Ovary (tissue), 3 donors: ENCODE data around the gene AVL9.

Experiments
- POLR2A ChIP-seq: fragments of 450-650 bp; IDR thresholded peaks from one replicate; pipeline ENCODE4 v1.6.1; 2017; ENCODE audit warnings: antibody characterized with exemption, mild to moderate bottlenecking, moderate library complexity
- TF ChIP-seq, protein P1 (sequence below), 3 donors: fragments of 450-650 bp in 2 of 3; fragments of 200-600 bp in 1 of 3; IDR thresholded peaks; one replicate each; pipeline versions ENCODE4 v1.5.1 to v1.8.0; 2016 to 2022; ENCODE audit warnings: antibody characterized with exemption in 3 of 3, mild to moderate bottlenecking in 1 of 3
- donor health status: DM: no; HTN: no; CAD: no.

DNA sequence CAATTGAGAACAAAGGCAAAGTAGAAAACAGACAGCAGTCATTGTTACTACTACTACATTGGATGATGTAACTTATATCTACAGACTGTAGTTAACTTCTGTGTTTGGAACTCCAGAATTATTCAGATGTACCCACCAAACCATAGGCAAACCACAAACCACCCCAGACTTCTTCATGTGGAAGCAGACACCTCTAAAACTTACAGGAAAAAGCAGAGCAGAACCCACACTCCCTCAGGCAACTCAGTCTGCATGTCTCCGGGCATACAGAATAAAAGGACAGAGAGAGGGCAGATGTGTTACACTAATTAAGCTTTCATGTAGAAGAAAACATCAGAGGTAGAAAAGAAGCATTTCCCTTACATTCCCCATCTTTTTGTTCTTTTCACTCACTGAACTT, 14.1 kb upstream of the AVL9 start:
- TF ChIP-seq, protein P1, sequence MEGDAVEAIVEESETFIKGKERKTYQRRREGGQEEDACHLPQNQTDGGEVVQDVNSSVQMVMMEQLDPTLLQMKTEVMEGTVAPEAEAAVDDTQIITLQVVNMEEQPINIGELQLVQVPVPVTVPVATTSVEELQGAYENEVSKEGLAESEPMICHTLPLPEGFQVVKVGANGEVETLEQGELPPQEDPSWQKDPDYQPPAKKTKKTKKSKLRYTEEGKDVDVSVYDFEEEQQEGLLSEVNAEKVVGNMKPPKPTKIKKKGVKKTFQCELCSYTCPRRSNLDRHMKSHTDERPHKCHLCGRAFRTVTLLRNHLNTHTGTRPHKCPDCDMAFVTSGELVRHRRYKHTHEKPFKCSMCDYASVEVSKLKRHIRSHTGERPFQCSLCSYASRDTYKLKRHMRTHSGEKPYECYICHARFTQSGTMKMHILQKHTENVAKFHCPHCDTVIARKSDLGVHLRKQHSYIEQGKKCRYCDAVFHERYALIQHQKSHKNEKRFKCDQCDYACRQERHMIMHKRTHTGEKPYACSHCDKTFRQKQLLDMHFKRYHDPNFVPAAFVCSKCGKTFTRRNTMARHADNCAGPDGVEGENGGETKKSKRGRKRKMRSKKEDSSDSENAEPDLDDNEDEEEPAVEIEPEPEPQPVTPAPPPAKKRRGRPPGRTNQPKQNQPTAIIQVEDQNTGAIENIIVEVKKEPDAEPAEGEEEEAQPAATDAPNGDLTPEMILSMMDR (IDR thresholded peaks at IDR 0.05) = no peak
- TF ChIP-seq POLR2A = no peak
